BE2C (cell line): ENCODE data around the gene CIPC.

Experiments used
- DNase-seq: peaks from one replicate; pipeline ENCODE4 v3.0.0-alpha.2; 2020
- H3K27me3 ChIP-seq: fragments of 250-450 bp; sonication (Bioruptor Pico); 2 replicates; pipeline ENCODE4 v1.5.1; 2020; ENCODE audit warnings: mild to moderate bottlenecking
- H3K36me3 ChIP-seq: fragments of 250-450 bp; sonication (Bioruptor Pico); 2 replicates; pipeline ENCODE4 v1.5.1; 2020; ENCODE audit warnings: mild to moderate bottlenecking
- H3K4me1 ChIP-seq: fragments of 250-450 bp; sonication (Bioruptor Pico); 2 replicates; pipeline ENCODE4 v1.5.1; 2020
- H3K4me3 ChIP-seq: 2 replicates; pipeline ENCODE4 v1.5.1; 2011; ENCODE audit warnings: low read depth, low read length
- H3K9me3 ChIP-seq: fragments of 250-450 bp; sonication (Bioruptor Pico); 2 replicates; pipeline ENCODE4 v1.5.1; 2020
- TF ChIP-seq, protein P1 (sequence below): IDR thresholded peaks from 2 replicates; pipeline ENCODE4 v1.5.1; 2012; ENCODE audit warnings: mild to moderate bottlenecking, low read depth, low read length

CIPC gene

DNA sequence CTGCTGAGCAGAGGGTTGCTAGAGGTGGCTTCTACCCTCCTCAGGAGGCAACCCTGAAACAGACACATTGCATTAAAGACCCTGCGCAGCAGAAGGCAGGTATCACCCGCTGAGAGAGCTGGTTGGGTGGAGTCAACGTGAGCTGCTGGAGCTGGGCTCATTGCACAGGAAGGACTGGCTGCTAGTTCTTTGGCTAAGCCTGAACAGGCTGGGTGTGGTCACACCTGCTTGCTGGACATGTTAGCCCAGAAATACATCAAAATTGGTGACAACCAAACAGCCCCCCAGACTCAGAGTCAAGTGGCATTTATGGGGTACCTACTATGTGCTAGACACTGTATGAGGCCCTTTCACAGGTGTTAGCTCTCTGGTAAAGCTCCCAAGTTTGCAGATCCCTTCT, 35.8 kb upstream of the CIPC start:
- Histone ChIP-seq H3K4me1 (peaks cover 38% of the 10 kb centered on the region), H3K36me3 (no peaks in the 10 kb centered on the region), H3K4me3 (no peak overlapping the region), H3K9me3 (no peaks in the 10 kb centered on the region), H3K27me3 (no peaks in the 10 kb centered on the region)
- no peak for DNase-seq
- TF ChIP-seq, protein P1, sequence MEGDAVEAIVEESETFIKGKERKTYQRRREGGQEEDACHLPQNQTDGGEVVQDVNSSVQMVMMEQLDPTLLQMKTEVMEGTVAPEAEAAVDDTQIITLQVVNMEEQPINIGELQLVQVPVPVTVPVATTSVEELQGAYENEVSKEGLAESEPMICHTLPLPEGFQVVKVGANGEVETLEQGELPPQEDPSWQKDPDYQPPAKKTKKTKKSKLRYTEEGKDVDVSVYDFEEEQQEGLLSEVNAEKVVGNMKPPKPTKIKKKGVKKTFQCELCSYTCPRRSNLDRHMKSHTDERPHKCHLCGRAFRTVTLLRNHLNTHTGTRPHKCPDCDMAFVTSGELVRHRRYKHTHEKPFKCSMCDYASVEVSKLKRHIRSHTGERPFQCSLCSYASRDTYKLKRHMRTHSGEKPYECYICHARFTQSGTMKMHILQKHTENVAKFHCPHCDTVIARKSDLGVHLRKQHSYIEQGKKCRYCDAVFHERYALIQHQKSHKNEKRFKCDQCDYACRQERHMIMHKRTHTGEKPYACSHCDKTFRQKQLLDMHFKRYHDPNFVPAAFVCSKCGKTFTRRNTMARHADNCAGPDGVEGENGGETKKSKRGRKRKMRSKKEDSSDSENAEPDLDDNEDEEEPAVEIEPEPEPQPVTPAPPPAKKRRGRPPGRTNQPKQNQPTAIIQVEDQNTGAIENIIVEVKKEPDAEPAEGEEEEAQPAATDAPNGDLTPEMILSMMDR, result no peak

DNA sequence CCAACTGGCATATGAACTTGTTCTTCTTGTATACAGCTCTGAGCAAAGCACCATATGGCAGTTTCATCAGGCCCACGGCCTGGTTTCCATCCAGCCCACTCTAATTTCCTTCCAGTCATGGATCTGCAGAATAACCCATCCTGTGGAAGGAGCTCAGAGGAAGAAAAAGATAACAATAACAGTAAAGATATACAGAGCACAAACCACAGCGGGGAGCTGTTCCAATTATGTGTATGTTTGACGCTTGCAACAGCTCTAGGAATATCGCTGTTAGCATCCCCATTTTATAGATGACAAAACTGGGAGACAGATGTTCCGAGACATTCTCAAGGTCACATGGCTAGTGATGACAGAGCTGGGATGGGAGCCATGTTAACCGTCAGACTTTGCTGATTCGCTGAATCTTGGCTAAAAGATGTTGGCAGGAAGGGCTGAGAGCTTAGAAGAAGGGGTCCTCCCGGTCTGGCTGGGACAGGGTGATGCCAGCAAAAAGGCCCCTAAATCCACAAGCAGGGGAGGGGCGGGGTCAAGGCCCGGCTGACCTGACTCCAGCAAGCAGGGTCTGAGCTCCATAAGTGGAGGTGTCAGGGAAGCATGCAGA, 34.4 kb upstream of the CIPC start:
- TF ChIP-seq, protein P1, result no peak
- no peaks in the 10 kb centered on the region for H3K36me3 ChIP-seq

DNA sequence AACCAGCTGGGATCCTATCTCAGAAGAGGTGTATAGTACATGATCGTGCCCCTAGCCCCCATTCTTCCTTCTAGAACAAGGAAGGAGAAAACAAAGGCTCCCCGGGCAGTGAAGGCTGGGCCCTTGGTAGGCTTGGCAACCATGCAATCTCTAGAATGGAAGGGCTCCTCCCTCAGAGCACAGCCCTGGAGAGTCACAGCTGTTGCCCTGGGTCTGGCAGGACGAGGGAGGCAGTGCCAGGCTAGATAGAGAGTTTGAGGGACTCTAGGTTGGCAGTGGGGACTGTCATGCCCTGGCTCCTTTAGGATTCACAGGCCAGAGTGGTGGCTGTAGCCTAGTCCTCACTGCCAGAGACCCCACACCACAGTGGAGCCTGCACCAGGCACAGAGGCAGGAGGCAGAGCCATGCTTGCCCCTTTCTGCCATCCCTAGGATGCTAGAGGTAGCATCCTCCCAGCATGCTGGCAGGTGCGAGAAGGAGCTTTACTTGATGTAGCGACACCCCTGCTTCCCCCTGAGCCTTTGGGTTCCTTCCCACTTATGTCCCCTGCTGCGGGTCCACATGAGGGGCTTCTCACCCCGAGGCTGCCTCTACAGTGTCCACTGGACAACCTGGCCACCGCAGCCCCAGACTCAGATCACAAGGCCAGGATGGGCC, 33.4 kb upstream of the CIPC start:
- no peaks in the 10 kb centered on the region for H3K9me3 ChIP-seq
- no peak overlapping the region for H3K4me3 ChIP-seq
- H3K4me1 ChIP-seq, result peaks cover 32% of the 10 kb centered on the region
- no peaks in the 10 kb centered on the region for H3K36me3 ChIP-seq
- no peak for DNase-seq
- no peaks in the 10 kb centered on the region for H3K27me3 ChIP-seq
- TF ChIP-seq, protein P1, result no peak

More for the DNA sequence above, 34.4 kb upstream of the CIPC start:
- Histone ChIP-seq H3K9me3 (no peaks in the 10 kb centered on the region), H3K27me3 (no peaks in the 10 kb centered on the region), H3K4me1 (peaks cover 37% of the 10 kb centered on the region), H3K4me3 (no peak overlapping the region)
- DNase-seq, result no peak

DNA sequence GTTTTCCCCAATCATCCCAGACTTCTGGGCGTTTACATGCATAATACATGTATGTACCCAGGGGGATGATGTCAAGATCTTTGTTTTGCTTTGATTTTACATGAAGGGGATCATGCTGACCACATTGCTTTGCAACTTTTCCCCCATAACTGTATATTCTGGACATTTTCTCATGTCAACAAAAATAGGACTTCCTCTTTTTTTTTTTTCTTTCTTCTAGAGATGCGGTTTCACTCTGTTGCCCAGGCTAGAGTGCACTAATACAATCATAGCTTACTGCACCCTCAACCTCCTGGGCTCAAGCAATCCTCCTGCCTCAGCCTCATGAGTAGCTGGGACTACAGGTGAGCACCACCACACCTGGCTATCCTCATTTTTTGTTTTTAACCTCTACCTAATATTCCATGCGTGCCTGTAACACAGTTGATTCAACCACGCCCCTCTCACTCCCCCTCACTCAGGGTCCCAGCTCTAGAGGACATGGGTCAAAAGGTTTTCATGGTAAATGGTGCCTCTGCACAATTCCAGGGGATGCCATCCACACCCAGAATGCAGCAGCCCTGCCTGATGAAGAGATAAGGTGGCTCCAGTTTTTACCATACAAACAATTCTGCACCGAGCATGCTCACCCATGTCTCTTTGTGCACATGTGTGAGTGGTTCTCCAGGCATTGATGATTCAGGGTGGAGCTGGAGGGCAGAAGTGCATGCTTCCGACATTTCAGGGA, 32.0 kb upstream of the CIPC start:
- TF ChIP-seq, protein P1, result no peak
- Histone ChIP-seq H3K36me3 (no peaks in the 10 kb centered on the region), H3K27me3 (no peaks in the 10 kb centered on the region), H3K9me3 (no peaks in the 10 kb centered on the region), H3K4me1 (peaks cover 32% of the 10 kb centered on the region), H3K4me3 (no peak overlapping the region)
- no peak for DNase-seq

DNA sequence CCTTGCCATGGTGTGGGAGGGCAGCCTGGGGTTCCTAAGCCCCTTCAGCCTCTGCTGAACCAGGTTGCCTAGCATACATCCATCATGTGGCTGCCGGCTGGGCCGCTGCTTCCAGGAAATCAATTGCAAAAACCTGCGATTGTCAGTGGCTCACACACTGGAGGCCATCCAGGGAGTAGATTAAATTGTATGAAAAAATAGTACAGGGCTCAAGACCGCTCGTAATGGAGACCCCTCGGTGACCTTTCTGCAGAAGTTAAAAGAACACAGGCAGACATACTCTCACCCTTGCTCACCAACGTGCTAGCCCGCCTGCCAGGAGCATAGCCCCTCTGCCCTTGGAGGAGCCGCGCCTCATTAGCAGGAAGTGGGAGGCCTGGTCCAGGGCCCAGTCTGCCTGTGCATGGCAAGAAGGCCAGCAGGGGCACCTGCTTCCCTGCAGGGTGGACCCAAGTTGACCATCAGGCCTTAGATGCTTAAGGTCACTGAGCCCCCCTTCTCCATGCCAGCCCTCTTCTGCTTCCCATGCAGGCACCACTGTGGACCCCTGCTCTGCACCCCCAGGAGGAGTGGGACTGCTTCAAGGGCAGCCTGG, 31.4 kb upstream of the CIPC start:
- DNase-seq, result peak; percentile 33
- no peak overlapping the region for H3K4me3 ChIP-seq

More for the DNA sequence above, 31.4 kb upstream of the CIPC start:
- TF ChIP-seq, protein P1, result no peak
- no peaks in the 10 kb centered on the region for H3K27me3 ChIP-seq
- no peaks in the 10 kb centered on the region for H3K36me3 ChIP-seq
- no peaks in the 10 kb centered on the region for H3K9me3 ChIP-seq
- H3K4me1 ChIP-seq, result peaks cover 32% of the 10 kb centered on the region
